Islet of Langerhans (tissue), 1 donor: ENCODE results near the gene PPP6R3.
"Not testable (repeated sequence)": the region's sequence is repeated elsewhere in the genome, so short reads cannot be mapped to it uniquely, and the experiment has no call there.

Experiments used
- FAIRE-seq: peaks from one replicate; lab custom pipeline; 2011; peaks lifted over from hg19 to GRCh38; lab: Jason Lieb, UNC

PPP6R3 gene

DNA sequence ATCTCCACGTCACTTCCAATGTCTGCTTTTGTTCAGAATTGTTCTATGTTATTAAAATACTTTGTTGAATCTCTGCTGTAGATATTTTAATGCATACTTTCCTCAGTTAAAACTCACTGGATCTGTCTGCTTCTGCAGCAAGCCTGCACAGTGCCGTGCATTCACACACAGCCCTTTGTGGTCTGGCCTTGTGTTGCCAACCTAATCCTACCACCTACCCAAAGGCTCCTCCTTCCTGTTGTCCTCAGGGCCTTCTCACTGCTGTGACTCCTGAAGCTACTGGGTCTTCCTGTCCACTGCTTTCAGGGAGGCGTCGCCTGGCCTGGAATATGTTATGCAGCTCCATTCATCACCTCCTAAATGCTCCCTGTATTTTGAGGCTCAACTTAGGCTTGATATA is 67.0 kb downstream of the PPP6R3 start:
- no peak for FAIRE-seq

DNA sequence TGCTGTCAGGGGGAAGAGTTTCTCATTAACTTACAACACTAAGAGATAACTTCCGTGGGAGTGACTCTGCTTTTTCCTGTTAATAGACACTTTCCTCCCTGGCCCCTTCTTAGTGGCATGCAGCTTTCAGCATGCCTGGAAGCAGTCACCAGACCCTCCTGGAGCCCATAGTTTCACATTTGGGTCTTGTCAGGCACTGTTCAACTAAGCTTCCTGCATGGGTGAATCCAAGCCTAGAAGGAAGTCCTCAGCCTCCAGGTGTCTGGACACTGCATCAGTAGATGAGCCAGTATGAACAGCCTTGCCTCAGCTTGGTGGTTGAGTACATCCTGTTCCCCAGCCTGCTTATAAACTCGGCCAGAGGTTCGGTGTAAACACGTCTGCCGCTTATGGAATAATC is 68.1 kb downstream of the PPP6R3 start:
- FAIRE-seq: no peak

DNA sequence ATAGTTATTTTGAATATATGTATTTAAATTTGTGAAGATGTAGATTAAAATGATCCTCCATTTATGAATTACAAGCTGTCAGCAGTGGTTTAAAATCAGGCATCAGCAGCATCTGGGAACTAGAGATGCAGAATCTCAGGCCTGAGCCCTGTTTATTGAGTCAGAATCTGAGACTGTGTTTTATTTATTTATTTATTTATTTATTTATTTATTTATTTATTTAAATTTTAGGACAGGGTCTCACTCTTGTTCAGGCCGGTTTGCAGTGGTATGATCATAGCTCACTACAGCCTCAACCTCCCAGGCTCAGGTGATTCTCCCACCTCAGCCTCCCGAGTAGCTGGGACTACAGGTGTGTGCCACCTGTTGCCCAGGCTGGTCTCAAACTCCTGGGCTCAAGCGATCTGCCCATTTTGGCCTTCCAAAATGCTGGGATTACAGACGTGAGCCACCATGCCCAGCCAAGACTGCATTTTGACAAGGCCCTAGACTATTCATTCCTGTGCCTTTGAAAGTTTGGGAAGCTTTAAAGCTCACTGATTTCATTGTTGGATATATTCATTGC is 70.7 kb downstream of the PPP6R3 start:
- FAIRE-seq: no peak

DNA sequence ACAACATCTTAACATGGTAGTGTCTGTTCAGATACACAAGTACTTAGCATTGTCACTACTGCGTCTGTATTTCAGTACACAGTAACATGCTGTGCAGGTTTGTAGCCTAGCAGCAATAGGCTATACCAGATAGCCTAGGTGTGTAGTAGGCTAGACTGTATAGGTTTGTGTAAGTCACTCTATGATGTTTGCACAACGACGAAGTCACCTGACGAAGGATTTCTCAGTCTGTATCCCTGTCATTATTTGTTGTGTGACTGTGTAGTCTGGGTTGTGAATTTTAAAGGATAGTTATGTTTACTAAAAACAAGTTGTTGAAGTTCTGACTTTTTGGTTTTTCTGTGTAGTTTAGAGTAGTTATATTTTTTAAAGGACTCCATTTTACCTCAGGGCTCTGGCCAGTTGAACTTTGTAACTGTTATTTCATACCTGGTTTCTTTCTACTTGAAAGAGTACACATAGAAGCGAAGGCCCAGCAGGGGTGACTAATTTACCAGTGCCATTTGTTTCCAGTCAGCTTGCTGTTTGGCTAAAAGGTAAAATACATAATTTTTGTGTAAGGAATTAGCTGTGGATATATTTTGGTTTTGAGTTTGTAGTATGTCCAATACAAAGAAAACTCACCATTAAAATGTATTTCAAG is 72.3 kb downstream of the PPP6R3 start:
- FAIRE-seq: peak; percentile 30

DNA sequence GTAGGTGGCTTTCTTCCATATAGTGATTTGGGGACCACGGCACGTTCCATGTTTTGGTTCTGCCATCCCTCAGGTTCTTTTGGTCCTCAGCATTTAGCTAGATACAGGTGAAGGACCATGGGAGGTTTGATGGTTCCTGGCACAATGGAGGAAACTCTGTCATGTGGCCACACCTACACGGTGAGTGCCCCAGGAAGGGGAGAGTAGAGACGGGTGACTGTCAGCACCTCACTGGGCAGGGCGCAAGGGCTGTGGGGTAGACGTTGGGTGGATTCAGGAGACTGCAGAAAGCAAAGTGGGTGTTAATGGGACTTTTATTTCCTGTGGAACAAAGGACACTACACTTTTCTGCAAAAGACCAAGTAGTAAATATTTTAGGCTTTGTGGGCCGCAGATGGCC is 73.4 kb downstream of the PPP6R3 start:
- FAIRE-seq: no peak

DNA sequence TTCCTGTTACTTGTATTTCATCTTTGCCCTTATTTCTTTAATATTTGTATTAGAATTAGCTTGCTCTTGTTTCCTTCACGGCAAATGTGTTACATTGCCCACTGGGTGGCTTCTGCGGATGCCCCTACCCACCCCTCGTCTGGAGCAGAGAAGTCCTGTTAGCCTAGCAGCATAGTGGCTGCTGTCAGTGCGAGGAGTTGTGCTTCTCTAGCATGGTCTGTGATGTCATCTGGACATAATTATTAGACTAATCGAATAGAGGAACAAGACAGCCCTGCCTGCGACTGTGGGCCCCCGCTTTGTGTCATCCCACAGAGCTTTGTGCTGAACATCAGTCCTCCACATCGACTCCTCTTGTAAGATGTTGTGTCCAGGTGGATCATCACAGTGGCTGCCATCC is 74.5 kb downstream of the PPP6R3 start:
- no peak for FAIRE-seq

DNA sequence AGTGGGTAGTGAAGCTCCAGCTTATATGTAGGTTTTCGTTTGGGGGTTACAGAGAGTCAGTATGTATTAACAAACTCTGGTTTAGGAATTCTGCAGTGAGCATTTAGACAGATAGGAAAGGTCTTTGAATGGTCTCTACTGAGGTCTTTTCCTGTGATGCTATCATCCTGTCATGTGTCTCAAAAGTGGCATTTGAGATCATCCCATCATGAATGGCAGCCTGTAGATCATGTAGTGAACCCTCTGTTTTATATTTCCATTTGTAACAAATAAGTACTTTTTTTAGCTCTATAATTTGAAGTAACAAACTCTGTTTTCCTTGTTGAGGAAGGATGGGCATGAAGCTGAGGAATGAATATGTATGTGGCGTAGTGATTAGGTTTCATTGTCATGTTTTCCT is 76.2 kb downstream of the PPP6R3 start:
- FAIRE-seq: no peak

DNA sequence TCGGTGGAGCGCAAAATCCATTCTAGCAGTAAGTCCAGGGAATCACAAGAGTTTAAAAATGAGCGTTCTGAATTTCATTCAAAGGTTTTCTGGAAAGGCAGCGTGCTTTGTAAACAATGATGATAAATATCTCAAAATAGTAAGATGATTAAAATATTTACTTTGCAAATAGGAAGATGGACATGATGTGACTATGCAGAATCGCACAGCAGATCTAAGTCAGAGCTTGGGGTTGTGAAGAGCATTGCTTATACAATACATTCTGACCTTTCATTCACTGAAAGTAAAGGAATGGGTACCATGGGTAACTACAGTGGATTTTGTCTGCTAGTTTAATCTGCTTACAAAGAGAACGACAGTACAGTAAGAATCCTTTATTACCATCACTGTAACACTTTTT is 77.5 kb downstream of the PPP6R3 start:
- FAIRE-seq: no peak

DNA sequence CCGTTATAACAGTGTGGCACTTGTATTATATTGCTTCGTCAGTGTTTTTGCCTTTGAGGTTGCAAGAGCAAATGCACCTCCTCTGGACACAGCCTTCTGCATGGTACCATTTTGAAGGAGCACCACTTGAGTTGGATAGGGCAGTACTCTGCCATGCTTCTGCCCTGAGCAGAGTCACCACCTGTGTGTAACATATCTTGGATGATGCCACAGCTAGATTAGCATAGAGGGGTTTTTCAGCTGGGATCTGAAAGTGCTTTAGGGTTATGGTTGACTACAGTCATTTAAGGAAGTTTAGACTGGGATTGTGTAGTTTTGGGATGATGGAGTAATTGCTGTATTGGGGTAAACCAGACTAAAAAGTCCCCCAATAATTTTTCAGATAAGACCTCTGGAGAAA is 78.8 kb downstream of the PPP6R3 start:
- no peak for FAIRE-seq

DNA sequence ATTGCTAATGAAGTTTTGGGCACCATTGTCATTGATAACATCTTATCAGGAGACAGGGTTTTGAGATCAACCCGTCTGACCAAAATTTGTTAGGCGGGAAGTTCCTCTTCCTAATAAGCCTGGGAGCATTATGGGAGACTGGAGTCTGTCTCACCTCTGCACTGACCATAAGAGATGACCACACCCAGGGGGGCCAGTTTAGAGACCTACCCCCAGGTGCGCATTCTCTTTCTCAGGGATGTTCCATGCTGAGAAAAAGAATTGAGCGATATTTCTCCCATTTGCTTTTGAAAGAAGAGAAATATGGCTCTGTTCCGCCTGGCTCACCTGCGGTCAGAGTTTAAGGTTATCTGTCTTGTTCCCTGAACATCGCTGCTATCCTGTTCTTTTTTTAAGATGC is 80.0 kb downstream of the PPP6R3 start:
- not testable (repeated sequence) for FAIRE-seq

DNA sequence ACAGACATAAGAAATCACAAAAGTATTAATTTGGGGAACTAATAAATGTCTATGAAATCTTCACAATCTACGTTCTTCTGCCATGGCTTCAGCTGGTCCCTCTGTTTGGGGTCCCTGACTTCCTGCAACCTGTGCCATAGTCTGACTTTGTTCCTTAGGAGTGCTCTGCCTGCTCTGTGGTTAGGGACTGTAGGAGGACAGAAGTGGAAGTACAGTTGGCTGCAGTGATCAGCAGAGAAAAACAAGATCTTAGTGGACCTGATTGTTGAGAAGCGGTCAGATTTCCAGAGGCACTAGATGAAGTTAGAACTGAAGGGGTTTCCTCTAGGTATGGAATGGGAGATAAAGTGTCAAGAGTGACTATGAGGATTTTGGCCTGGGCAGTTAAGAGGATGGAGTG is 80.6 kb downstream of the PPP6R3 start:
- no peak for FAIRE-seq

DNA sequence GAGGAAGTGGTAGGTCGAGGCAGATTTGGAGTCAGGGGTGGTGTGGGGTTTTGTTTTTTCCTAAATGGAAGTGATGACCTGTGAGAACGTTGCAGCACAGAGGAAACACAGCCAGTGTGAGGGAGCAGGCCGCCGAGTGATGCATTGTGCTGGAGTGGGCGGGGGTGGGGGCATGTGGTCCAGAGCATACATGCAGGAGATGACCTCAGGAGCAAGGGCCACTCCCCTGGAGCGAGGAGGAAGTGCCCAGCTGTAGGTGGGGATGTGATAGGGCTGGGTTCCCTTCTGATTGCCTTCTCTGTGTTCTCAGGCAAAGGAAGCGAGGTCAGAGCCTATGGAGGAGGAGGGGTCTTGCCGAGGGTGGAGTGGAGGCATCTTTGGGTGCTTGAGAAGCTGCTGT is 81.4 kb downstream of the PPP6R3 start:
- FAIRE-seq: no peak

DNA sequence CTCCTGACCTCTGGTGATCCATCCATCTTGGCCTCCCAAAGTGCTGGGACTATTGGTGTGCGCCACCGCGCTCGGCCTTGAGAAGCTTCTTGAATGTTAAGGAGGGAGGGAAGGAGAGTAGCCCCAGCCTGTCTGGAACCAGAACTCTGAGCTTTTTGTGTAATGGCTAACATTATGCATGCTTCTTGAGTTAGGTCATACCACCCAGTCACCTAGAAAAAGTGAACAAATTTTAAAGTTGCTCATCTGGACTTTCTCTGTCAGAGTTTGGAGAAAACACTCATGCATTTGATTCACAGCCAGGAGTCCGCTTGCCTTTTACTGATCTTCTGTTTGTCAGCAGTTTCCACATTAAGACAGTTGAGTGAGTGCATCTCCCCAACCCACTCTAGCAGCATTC is 82.1 kb downstream of the PPP6R3 start:
- FAIRE-seq: no peak

DNA sequence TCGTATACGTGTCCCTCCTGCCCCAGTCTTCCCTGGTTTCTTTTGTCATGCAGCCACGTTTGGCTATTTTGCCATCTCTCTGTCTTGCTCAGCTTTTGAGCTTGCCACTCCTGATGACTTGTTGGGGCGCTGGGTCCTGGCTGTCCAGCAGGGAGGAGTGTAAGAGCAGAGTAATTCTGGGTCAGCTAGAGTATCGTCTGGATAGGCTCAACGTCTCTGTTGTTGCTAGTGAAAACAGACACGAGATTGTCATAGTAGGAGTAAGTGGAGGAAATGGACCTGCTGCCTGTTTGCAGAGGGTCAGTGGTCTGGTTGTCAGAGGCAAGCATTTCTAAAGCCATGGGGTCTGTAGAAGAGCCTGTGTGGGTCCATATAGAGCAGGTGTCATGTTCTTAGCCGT is 83.0 kb downstream of the PPP6R3 start:
- FAIRE-seq: no peak

DNA sequence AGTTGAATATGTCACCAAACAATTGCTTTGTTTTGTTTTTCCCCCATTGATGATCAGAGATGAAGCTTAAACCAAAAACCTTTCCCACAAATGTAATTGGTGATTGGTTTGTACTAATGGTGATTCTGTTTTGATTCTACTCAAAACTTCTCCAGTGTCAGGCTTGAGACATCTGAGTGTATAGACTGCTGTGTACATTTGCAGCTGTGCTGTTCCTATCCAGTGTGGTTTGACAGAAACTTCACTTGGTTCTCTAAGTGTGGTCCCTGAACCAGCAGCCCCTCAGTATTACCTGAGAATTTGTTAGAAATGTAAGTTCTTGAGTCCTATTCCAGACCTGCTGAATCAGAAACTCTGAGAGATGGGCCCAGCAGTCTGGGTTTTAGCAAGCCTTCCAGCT is 84.8 kb downstream of the PPP6R3 start:
- FAIRE-seq: no peak

DNA sequence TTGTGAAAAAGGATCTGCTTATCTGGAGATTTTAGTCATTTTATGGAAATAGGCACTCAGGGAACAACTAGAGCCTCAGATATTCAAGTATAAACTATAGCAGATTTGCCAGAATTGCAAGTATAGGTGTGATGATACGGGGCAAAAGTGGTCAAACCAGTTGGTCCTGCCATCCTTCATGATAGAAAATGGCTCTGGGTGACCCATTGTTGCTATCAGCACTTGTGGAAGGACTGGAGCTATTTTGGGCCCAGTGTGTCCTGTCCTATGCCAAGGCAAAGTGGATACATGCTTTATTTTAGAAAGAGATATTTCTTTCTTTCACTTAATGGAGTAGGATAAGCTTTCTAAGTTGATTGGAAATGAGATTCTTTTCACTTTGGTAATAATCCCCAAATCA is 85.2 kb downstream of the PPP6R3 start:
- FAIRE-seq: no peak

DNA sequence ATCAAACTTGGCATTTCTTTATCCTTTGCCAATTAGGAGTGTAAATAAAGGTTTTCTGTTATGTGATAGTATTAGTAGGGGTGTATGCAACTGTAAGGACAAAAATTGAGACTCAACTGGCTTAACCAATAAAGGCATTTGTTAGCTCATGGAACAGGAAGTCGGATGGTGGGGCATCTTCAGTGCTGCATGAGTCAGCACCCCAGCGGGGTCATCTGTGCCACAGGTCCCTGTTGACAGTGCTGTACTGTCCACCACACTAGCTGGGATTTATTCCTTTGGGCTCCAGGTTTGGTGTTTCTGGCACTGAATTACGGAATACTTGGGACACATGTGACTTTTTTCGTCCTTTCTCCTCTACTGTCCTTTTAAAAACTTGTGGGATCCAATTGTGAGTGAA is 86.0 kb downstream of the PPP6R3 start:
- FAIRE-seq: no peak

DNA sequence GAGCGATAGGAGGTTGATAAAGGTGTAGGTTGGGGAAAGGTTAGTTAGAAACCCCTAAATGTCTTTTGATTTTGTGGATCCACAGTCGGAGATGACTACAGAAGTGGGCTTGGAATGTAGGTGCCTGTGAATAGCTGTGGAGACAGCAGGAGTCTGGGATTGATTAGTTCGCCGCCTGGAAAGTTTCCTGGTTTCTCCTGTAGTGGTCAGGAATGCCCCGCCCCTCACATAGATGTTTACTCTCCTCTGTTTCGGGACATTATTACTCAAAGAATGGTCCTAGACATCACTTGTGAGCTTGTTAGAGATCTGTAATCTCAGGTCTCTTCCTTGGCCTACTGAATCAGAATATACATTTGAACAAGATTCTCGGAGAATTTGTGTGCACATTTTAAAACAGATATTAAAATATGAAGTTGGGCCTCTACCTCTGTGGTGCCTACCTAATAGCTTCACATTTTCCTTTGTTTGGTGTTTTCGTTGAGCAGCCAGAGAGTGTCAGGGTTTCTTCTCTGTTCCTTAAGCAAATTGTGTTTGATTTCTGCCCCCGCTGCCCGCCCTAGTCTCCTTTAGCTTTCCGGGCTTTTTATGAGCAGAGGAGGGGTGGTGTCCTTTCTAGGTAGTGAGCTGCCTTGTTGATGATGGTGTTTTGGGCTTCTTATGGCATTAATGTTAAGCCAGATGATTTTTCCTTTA is 89.4 kb downstream of the PPP6R3 start:
- FAIRE-seq: no peak

DNA sequence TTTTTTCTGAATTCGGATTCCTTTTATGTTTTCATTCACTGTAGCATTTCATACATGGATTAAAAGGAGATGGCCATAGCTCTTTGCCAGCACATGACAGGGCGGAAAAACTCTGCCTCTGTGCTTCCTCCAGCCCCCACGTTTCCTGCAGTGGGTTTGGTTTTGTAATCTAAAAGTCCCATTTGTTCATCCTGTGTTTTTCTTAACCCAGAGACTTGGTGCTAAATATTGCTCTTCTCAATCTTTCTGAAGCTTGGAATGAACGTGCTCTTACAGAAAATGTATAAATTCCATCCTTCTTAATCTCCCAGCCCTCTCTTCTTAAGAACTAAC is 89.9 kb downstream of the PPP6R3 start:
- no peak for FAIRE-seq

DNA sequence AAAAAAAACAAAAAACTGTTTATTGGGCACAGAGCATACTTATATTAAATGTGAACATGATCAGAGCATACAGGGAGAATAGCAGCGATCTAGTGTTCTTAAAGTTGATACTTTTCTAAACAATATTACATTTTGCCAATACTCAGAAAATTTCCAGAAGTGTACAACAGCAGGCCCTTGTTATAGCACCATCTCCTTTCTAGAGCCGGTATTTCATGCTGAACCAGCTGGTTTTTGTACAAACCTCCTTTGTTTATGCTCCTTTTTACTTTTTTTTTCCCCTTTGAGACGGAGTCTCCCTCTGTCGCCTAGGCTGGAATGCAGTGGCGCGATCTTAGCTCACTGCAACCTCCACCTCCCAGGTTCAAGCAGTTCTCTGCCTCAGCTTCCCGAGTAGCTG is 90.7 kb downstream of the PPP6R3 start:
- FAIRE-seq: no peak

DNA sequence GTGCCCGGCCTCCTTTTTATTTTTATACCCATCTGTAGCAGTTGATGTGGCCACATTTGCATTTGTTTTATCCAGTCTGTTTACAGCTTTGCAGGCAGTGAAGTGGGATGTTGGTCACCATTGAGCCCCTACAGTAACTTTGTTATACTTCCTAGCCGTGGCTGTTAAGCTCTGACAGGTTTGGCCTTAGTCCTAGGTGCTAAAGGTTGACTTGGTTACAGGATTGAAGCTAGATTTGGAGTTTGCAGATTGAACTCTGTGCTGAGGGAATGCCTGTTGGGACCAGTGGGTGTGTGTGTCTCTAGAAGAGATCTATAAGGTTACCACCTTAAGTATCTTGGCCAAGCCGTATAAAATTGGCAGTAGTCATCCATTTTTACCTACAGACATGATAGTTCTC is 91.2 kb downstream of the PPP6R3 start:
- FAIRE-seq: no peak

DNA sequence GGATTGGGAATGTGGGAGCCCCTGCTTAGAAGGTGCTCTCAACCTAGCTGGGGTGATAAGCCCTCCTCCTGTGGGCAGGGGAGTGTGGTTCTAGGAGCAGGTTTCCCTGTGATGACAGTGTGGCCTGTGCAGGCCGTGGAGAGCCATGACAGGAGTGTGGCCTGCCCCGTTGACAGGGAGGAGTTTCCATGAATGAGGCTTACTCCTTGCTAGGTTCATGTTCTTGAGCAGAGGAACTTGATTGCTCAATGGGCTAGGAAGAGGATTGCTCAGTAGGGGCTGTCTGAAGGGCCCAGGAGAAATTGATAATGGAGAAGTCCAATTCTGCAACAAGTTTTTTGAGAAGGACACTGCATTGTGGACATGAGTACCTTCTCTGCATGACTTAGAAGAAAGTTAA is 92.0 kb downstream of the PPP6R3 start:
- no peak for FAIRE-seq

DNA sequence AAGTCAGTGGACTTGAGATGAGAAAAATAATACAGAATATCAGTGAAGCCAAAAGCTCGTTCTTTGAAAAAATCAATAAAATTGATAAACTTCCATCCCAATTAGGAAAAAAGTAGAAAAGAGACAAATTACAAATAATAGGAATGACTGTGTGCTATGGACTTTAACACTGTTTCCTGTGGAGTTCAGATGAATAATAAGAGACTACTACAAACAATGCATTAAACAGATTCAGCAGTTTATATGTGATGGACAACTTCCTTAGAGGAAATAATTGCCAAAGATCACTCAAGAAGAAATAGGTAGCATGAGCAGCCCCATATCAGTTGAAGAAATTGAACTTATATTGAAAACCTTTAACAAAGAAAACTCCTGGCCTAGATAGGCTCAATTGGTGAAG is 99.7 kb downstream of the PPP6R3 start:
- FAIRE-seq: peak; percentile 53

DNA sequence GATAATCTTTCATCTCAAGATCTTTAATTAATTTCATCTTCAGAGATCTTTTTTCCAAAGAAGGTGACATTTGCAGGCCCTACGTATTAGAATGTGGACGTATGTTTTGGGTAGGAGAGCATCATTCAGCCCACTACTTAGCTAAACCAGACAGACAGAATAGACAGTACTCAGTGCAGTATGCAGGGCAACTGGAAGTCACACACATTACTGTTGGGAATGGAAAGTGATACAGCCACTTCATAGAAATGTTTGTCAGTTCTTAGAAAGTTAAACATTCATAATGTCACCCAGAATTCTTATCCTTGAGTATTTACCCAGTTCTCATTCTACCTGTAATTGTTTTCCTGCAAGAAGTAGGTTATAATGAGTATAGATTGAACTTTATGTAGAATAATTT is 102.9 kb downstream of the PPP6R3 start:
- no peak for FAIRE-seq
